Cardiac muscle cell (in vitro differentiated cells and primary cell): ENCODE results near the gene OSBP2. TPM values are rescaled to one million over a fixed set of nuclear protein-coding genes. Genes with fewer than 3 reads are reported as not detected.

Source experiments
- DNase-seq, 2 donors: peaks; one replicate each; pipeline versions ENCODE4 v3.0.0 to v3.0.0-alpha.2; 2010 to 2017; ENCODE audit warnings: low read depth in 1 of 2, low spot score in 1 of 2
- H3K27ac ChIP-seq: fragments of 200-600 bp; sonication (generic); 2 replicates; pipeline ENCODE4 v1.5.1; 2016
- H3K27me3 ChIP-seq: fragments of 200-600 bp; sonication (generic); 2 replicates; pipeline ENCODE4 v1.6.0; 2016; ENCODE audit warnings: control low read depth
- H3K36me3 ChIP-seq: fragments of 200-600 bp; sonication (generic); 2 replicates; pipeline ENCODE4 v1.5.1; 2016; ENCODE audit warnings: control low read depth
- H3K4me1 ChIP-seq: fragments of 200-600 bp; sonication (generic); 2 replicates; pipeline ENCODE4 v1.8.1; 2017; ENCODE audit warnings: low read depth, mild to moderate bottlenecking, mixed run types
- H3K4me3 ChIP-seq: fragments of 200-600 bp; sonication (generic); 2 replicates; pipeline ENCODE4 v1.5.1; 2016; ENCODE audit warnings: mild to moderate bottlenecking
- H3K9me3 ChIP-seq: fragments of 200-600 bp; sonication (generic); 2 replicates; pipeline ENCODE4 v1.5.1; 2017; ENCODE audit warnings: low read depth, mild to moderate bottlenecking, control low read depth
- CTCF ChIP-seq: IDR thresholded peaks from 2 replicates; pipeline ENCODE4 v1.5.1; 2012; ENCODE audit warnings: low read depth, mild to moderate bottlenecking, low read length
- polyA plus RNA-seq: library from polyadenylated mRNA; unstranded; fragments of >200 nt; fragmentation: Nextera tagmentation; extraction: Ambion mirVana; gene quantifications from 2 replicates; pipeline ENCODE4 v1.2.1, GENCODE V29; 2016
- total RNA-seq: library from RNA; depleted of rRNA; stranded (reverse); fragments of >200 nt; gene quantifications from 2 replicates; pipeline ENCODE4 v1.2.3, GENCODE V29; 2016

Gene OSBP2
- total and polyA plus RNA-seq, 2 experiments from 2014 or later = 19.4 to 32.5 TPM

- Histone ChIP-seq H3K36me3 (peaks cover 71% of the 10 kb centered on the region), H3K4me3 (no peak overlapping the region)
- TF ChIP-seq CTCF = peak; percentile 58
Measured at GRCh38 chr22:30947816-30948454, 253.3 kb downstream of the OSBP2 start.

GRCh38 chr22:30948930-30949342 lies 254.3 kb downstream of the OSBP2 start:
- DNase-seq = no peak

More at GRCh38 chr22:30947816-30948454, 253.3 kb downstream of the OSBP2 start:
- no peak overlapping the region for H3K27ac ChIP-seq
- H3K4me1 ChIP-seq = peaks cover 8% of the 10 kb centered on the region
- no peaks in the 10 kb centered on the region for H3K27me3 ChIP-seq
- H3K9me3 ChIP-seq = no peaks in the 10 kb centered on the region
- DNase-seq = peak; percentile 56 to 78

GRCh38 chr22:30949934-30950660 lies 255.4 kb downstream of the OSBP2 start:
- H3K27me3 ChIP-seq = no peaks in the 10 kb centered on the region
- no peak for DNase-seq
- no peak for TF ChIP-seq CTCF
- peaks cover 8% of the 10 kb centered on the region for H3K4me1 ChIP-seq
- no peak overlapping the region for H3K4me3 ChIP-seq
- peaks cover 58% of the 10 kb centered on the region for H3K36me3 ChIP-seq
- no peaks in the 10 kb centered on the region for H3K9me3 ChIP-seq
- no peak overlapping the region for H3K27ac ChIP-seq

More at GRCh38 chr22:30948930-30949342, 254.3 kb downstream of the OSBP2 start:
- H3K27ac ChIP-seq = no peak overlapping the region
- no peak overlapping the region for H3K4me3 ChIP-seq
- H3K36me3 ChIP-seq = peaks cover 65% of the 10 kb centered on the region
- H3K27me3 ChIP-seq = no peaks in the 10 kb centered on the region
- no peaks in the 10 kb centered on the region for H3K9me3 ChIP-seq
- no peak for TF ChIP-seq CTCF
- peaks cover 8% of the 10 kb centered on the region for H3K4me1 ChIP-seq

GRCh38 chr22:30953206-30953605 lies 258.5 kb downstream of the OSBP2 start:
- H3K9me3 ChIP-seq = no peaks in the 10 kb centered on the region
- peaks cover 40% of the 10 kb centered on the region for H3K36me3 ChIP-seq
- no peak overlapping the region for H3K27ac ChIP-seq

GRCh38 chr22:30955153-30955552 lies 260.5 kb downstream of the OSBP2 start:
- H3K27me3 ChIP-seq = no peaks in the 10 kb centered on the region
- no peak overlapping the region for H3K4me3 ChIP-seq
- H3K4me1 ChIP-seq = peaks cover 27% of the 10 kb centered on the region
- peaks cover 24% of the 10 kb centered on the region for H3K36me3 ChIP-seq
- no peaks in the 10 kb centered on the region for H3K9me3 ChIP-seq
- TF ChIP-seq CTCF = no peak
- no peak for DNase-seq
- no peak overlapping the region for H3K27ac ChIP-seq

More at GRCh38 chr22:30953206-30953605, 258.5 kb downstream of the OSBP2 start:
- TF ChIP-seq CTCF = no peak
- Histone ChIP-seq H3K4me3 (no peak overlapping the region), H3K27me3 (no peaks in the 10 kb centered on the region), H3K4me1 (peaks cover 11% of the 10 kb centered on the region)
- DNase-seq = no peak

Other genes starting within 250 kb of the OSBP2 start
- not detected in 2 replicates for gene SEC14L3, start 222.9 kb upstream of the OSBP2 start, total RNA-seq
- gene SEC14L3, start 222.9 kb upstream of the OSBP2 start, polyA plus RNA-seq = not detected in 2 replicates
- gene SEC14L4, start 189.2 kb upstream of the OSBP2 start, total RNA-seq = 0.33 TPM in 1 of 2 replicates, not detected in the other
- 0.09 TPM in 1 of 2 replicates, not detected in the other for gene SEC14L4, start 189.2 kb upstream of the OSBP2 start, polyA plus RNA-seq
- gene SEC14L6, start 148.1 kb upstream of the OSBP2 start, total RNA-seq = 2.4 and 4.7 TPM in 2 replicates
- 1.2 and 2.2 TPM in 2 replicates for gene SEC14L6, start 148.1 kb upstream of the OSBP2 start, polyA plus RNA-seq
- gene GAL3ST1, start 120.2 kb upstream of the OSBP2 start, total RNA-seq = 0.32 and 2.9 TPM in 2 replicates
- 1.5 and 4.6 TPM in 2 replicates for gene GAL3ST1, start 120.2 kb upstream of the OSBP2 start, polyA plus RNA-seq
- gene PES1, start 103.0 kb upstream of the OSBP2 start, total RNA-seq = 49.1 and 56.3 TPM in 2 replicates
- 52.5 and 57.7 TPM in 2 replicates for gene PES1, start 103.0 kb upstream of the OSBP2 start, polyA plus RNA-seq
- gene TCN2, start 87.7 kb upstream of the OSBP2 start, total RNA-seq = 6.1 and 6.6 TPM in 2 replicates
- 7.6 and 7.8 TPM in 2 replicates for gene TCN2, start 87.7 kb upstream of the OSBP2 start, polyA plus RNA-seq
- 8.7 and 12.2 TPM in 2 replicates for gene SLC35E4, start 59.1 kb upstream of the OSBP2 start, total RNA-seq
- 7.6 and 8.2 TPM in 2 replicates for gene SLC35E4, start 59.1 kb upstream of the OSBP2 start, polyA plus RNA-seq
- gene DUSP18, start 27.0 kb upstream of the OSBP2 start, total RNA-seq = 6.1 and 6.8 TPM in 2 replicates
- 11.0 and 16.2 TPM in 2 replicates for gene DUSP18, start 27.0 kb upstream of the OSBP2 start, polyA plus RNA-seq